ENCODE data around the gene CFAP77.

Gene CFAP77

GRCh38 chr9:132486706-132487350, 76.8 kb downstream of the CFAP77 start:
- Histone ChIP-seq H3K79me1 (ENCODE audit: low read length) (no peaks in the 10 kb centered on the region), H2BK15ac (replicated peaks; ENCODE audit: low read depth) (no peak overlapping the region), H3K9ac (ENCODE audit: low read length) (no peak overlapping the region), H3K56ac (ENCODE audit: low read length) (no peak overlapping the region), H3K23ac (ENCODE audit: low read length) (no peak overlapping the region), H3K79me2 (ENCODE audit: control insufficient read depth, insufficient read depth, low read length) (no peaks in the 10 kb centered on the region), H2BK5ac (ENCODE audit: low read length) (no peak overlapping the region), H3K4ac (ENCODE audit: low read depth, low read length) (no peak overlapping the region), H3K4me3 (ENCODE audit: low read length) (no peak overlapping the region), H3K27me3 (ENCODE audit: insufficient read depth, low read length, poor library complexity) (no peaks in the 10 kb centered on the region), H3K4me1 (ENCODE audit: control insufficient read depth, low read depth, low read length) (no peaks in the 10 kb centered on the region), H2AK5ac (ENCODE audit: low read length) (no peak overlapping the region), H2BK120ac (ENCODE audit: low read depth, low read length) (no peak overlapping the region), H4K8ac (ENCODE audit: low read depth, low read length) (no peak overlapping the region), H3K4me2 (ENCODE audit: low read length) (no peak overlapping the region), H3K36me3 (ENCODE audit: control insufficient read depth, insufficient read depth, low read length) (no peaks in the 10 kb centered on the region), H3K27ac (ENCODE audit: low read depth, low read length) (no peak overlapping the region), H3K18ac (ENCODE audit: low read length) (no peak overlapping the region), H4K5ac (ENCODE audit: low read length) (no peak overlapping the region)
- DNase-seq = no peak
- no CpG with 5 or more reads among the region's 32 CpGs for WGBS (ENCODE audit: extremely low coverage, insufficient coverage, low lambda C conversion rate)

DNA sequence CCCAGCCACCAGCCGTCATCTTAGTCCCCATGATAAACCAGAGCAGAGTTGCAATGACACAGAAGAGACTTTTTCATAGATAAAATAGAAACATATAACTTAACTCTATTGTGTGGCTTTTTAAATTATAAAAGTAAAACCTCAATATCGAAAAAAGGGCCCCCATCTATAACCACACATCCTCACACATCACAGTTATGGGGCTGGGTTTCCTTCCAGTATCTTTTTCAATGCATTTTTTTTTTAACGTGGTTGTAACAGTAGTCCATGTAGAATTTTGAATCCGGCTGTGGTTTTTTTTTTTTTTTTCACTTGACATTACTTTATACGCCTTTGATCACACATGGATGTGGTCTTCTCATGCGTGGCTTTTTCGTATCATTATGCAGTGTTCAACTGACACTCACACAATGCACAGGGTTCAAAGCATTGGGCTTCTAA, 77.4 kb downstream of the CFAP77 start:
- H2BK120ac ChIP-seq (ENCODE audit: low read depth, low read length) = no peak overlapping the region
- no peaks in the 10 kb centered on the region for H3K79me2 ChIP-seq (ENCODE audit: control insufficient read depth, insufficient read depth, low read length)
- no peak overlapping the region for H3K4me2 ChIP-seq (ENCODE audit: low read length)
- H2BK15ac ChIP-seq (replicated peaks; ENCODE audit: low read depth) = no peak overlapping the region
- H3K27me3 ChIP-seq (ENCODE audit: insufficient read depth, low read length, poor library complexity) = no peaks in the 10 kb centered on the region
- H3K56ac ChIP-seq (ENCODE audit: low read length) = no peak overlapping the region
- H3K79me1 ChIP-seq (ENCODE audit: low read length) = no peaks in the 10 kb centered on the region
- H4K5ac ChIP-seq (ENCODE audit: low read length) = no peak overlapping the region
- no peak overlapping the region for H2BK5ac ChIP-seq (ENCODE audit: low read length)
- DNase-seq = no peak
- H3K27ac ChIP-seq (ENCODE audit: low read depth, low read length) = no peak overlapping the region
- H3K4me3 ChIP-seq (ENCODE audit: low read length) = no peak overlapping the region
- H3K4me1 ChIP-seq (ENCODE audit: control insufficient read depth, low read depth, low read length) = no peaks in the 10 kb centered on the region
- H4K8ac ChIP-seq (ENCODE audit: low read depth, low read length) = no peak overlapping the region
- no peak overlapping the region for H3K23ac ChIP-seq (ENCODE audit: low read length)
- no peak overlapping the region for H3K18ac ChIP-seq (ENCODE audit: low read length)
- no peak overlapping the region for H2AK5ac ChIP-seq (ENCODE audit: low read length)
- no peak overlapping the region for H3K9ac ChIP-seq (ENCODE audit: low read length)
- H3K4ac ChIP-seq (ENCODE audit: low read depth, low read length) = no peak overlapping the region
- H3K36me3 ChIP-seq (ENCODE audit: control insufficient read depth, insufficient read depth, low read length) = no peaks in the 10 kb centered on the region
- no CpG with 5 or more reads among the region's 7 CpGs for WGBS (ENCODE audit: extremely low coverage, insufficient coverage, low lambda C conversion rate)

DNA sequence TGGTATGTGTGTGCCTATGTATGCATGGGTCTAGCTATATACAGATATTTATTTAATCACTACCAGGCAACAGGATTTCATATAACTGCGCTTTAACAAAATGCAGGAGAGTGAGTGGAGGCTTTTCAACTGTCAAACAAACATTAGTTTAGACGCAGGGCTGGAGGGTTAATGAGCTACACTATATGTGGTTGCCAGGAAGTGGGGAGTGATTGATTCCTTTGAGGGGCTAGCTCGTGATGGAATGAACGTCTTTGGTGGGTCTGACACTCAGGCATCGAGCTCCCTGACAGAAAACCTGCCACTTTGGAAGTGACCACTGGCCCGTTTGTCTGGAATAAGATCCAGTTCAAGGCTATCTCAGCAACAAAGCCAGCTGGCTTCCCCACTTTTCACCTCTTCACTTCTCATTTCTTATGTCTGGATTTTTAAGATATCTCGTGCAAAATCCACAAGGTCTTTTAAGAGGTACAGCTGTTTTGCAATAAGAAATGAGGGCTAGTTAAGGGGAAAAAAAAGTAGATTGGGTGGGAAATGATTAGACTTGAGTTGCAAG, 78.0 kb downstream of the CFAP77 start:
- H3K18ac ChIP-seq (ENCODE audit: low read length) = no peak overlapping the region
- H3K27me3 ChIP-seq (ENCODE audit: insufficient read depth, low read length, poor library complexity) = no peaks in the 10 kb centered on the region
- no peak overlapping the region for H2BK120ac ChIP-seq (ENCODE audit: low read depth, low read length)
- H2AK5ac ChIP-seq (ENCODE audit: low read length) = no peak overlapping the region
- no peak overlapping the region for H3K4me2 ChIP-seq (ENCODE audit: low read length)
- H3K56ac ChIP-seq (ENCODE audit: low read length) = no peak overlapping the region
- no peak overlapping the region for H2BK15ac ChIP-seq (replicated peaks; ENCODE audit: low read depth)
- H2BK5ac ChIP-seq (ENCODE audit: low read length) = no peak overlapping the region
- no peaks in the 10 kb centered on the region for H3K79me2 ChIP-seq (ENCODE audit: control insufficient read depth, insufficient read depth, low read length)
- no peak for DNase-seq
- H3K4me3 ChIP-seq (ENCODE audit: low read length) = no peak overlapping the region
- H3K79me1 ChIP-seq (ENCODE audit: low read length) = no peaks in the 10 kb centered on the region
- no peak overlapping the region for H4K5ac ChIP-seq (ENCODE audit: low read length)
- H3K4me1 ChIP-seq (ENCODE audit: control insufficient read depth, low read depth, low read length) = no peaks in the 10 kb centered on the region
- no peak overlapping the region for H4K8ac ChIP-seq (ENCODE audit: low read depth, low read length)
- no peaks in the 10 kb centered on the region for H3K36me3 ChIP-seq (ENCODE audit: control insufficient read depth, insufficient read depth, low read length)
- H3K4ac ChIP-seq (ENCODE audit: low read depth, low read length) = no peak overlapping the region
- H3K9ac ChIP-seq (ENCODE audit: low read length) = no peak overlapping the region
- no peak overlapping the region for H3K27ac ChIP-seq (ENCODE audit: low read depth, low read length)
- H3K23ac ChIP-seq (ENCODE audit: low read length) = no peak overlapping the region
- WGBS (ENCODE audit: extremely low coverage, insufficient coverage, low lambda C conversion rate) = no CpG with 5 or more reads among the region's 7 CpGs

- no peak overlapping the region for H2BK120ac ChIP-seq (ENCODE audit: low read depth, low read length)
- no peak overlapping the region for H4K5ac ChIP-seq (ENCODE audit: low read length)
- H3K79me2 ChIP-seq (ENCODE audit: control insufficient read depth, insufficient read depth, low read length) = no peaks in the 10 kb centered on the region
- no peaks in the 10 kb centered on the region for H3K27me3 ChIP-seq (ENCODE audit: insufficient read depth, low read length, poor library complexity)
- no peak overlapping the region for H3K56ac ChIP-seq (ENCODE audit: low read length)
- DNase-seq = no peak
- H3K18ac ChIP-seq (ENCODE audit: low read length) = no peak overlapping the region
- WGBS (ENCODE audit: extremely low coverage, insufficient coverage, low lambda C conversion rate) = no CpG with 5 or more reads among the region's 9 CpGs
- no peak overlapping the region for H3K23ac ChIP-seq (ENCODE audit: low read length)
- H2AK5ac ChIP-seq (ENCODE audit: low read length) = no peak overlapping the region
- no peak overlapping the region for H3K4me2 ChIP-seq (ENCODE audit: low read length)
- H3K36me3 ChIP-seq (ENCODE audit: control insufficient read depth, insufficient read depth, low read length) = no peaks in the 10 kb centered on the region
- no peak overlapping the region for H3K4me3 ChIP-seq (ENCODE audit: low read length)
- H2BK15ac ChIP-seq (replicated peaks; ENCODE audit: low read depth) = no peak overlapping the region
- H3K4ac ChIP-seq (ENCODE audit: low read depth, low read length) = no peak overlapping the region
- no peak overlapping the region for H3K9ac ChIP-seq (ENCODE audit: low read length)
- H4K8ac ChIP-seq (ENCODE audit: low read depth, low read length) = no peak overlapping the region
- no peak overlapping the region for H2BK5ac ChIP-seq (ENCODE audit: low read length)
- no peak overlapping the region for H3K27ac ChIP-seq (ENCODE audit: low read depth, low read length)
- no peaks in the 10 kb centered on the region for H3K4me1 ChIP-seq (ENCODE audit: control insufficient read depth, low read depth, low read length)
- no peaks in the 10 kb centered on the region for H3K79me1 ChIP-seq (ENCODE audit: low read length)
Measured at GRCh38 chr9:132488626-132489025, 78.6 kb downstream of the CFAP77 start.

- WGBS (ENCODE audit: extremely low coverage, insufficient coverage, low lambda C conversion rate) = no CpG with 5 or more reads among the region's 9 CpGs
- H2BK120ac ChIP-seq (ENCODE audit: low read depth, low read length) = no peak overlapping the region
- no peak overlapping the region for H2AK5ac ChIP-seq (ENCODE audit: low read length)
- H3K27me3 ChIP-seq (ENCODE audit: insufficient read depth, low read length, poor library complexity) = no peaks in the 10 kb centered on the region
- H3K79me2 ChIP-seq (ENCODE audit: control insufficient read depth, insufficient read depth, low read length) = no peaks in the 10 kb centered on the region
- no peak overlapping the region for H3K9ac ChIP-seq (ENCODE audit: low read length)
- no peak overlapping the region for H2BK5ac ChIP-seq (ENCODE audit: low read length)
- no peak overlapping the region for H3K4ac ChIP-seq (ENCODE audit: low read depth, low read length)
- DNase-seq = no peak
- H3K23ac ChIP-seq (ENCODE audit: low read length) = no peak overlapping the region
- H3K4me1 ChIP-seq (ENCODE audit: control insufficient read depth, low read depth, low read length) = no peaks in the 10 kb centered on the region
- H2BK15ac ChIP-seq (replicated peaks; ENCODE audit: low read depth) = no peak overlapping the region
- no peak overlapping the region for H3K18ac ChIP-seq (ENCODE audit: low read length)
- no peaks in the 10 kb centered on the region for H3K79me1 ChIP-seq (ENCODE audit: low read length)
- H3K36me3 ChIP-seq (ENCODE audit: control insufficient read depth, insufficient read depth, low read length) = no peaks in the 10 kb centered on the region
- no peak overlapping the region for H3K27ac ChIP-seq (ENCODE audit: low read depth, low read length)
- H3K4me2 ChIP-seq (ENCODE audit: low read length) = no peak overlapping the region
- H3K4me3 ChIP-seq (ENCODE audit: low read length) = no peak overlapping the region
- H3K56ac ChIP-seq (ENCODE audit: low read length) = no peak overlapping the region
- no peak overlapping the region for H4K5ac ChIP-seq (ENCODE audit: low read length)
- H4K8ac ChIP-seq (ENCODE audit: low read depth, low read length) = no peak overlapping the region
Measured at GRCh38 chr9:132489536-132489935, 79.5 kb downstream of the CFAP77 start.

- Histone ChIP-seq H3K79me1 (ENCODE audit: low read length) (no peaks in the 10 kb centered on the region), H3K56ac (ENCODE audit: low read length) (no peak overlapping the region), H3K23ac (ENCODE audit: low read length) (no peak overlapping the region), H3K4me3 (ENCODE audit: low read length) (no peak overlapping the region), H3K27ac (ENCODE audit: low read depth, low read length) (no peak overlapping the region), H3K36me3 (ENCODE audit: control insufficient read depth, insufficient read depth, low read length) (no peaks in the 10 kb centered on the region), H2AK5ac (ENCODE audit: low read length) (no peak overlapping the region), H2BK15ac (replicated peaks; ENCODE audit: low read depth) (no peak overlapping the region), H3K9ac (ENCODE audit: low read length) (no peak overlapping the region), H3K79me2 (ENCODE audit: control insufficient read depth, insufficient read depth, low read length) (no peaks in the 10 kb centered on the region), H3K18ac (ENCODE audit: low read length) (no peak overlapping the region), H3K4ac (ENCODE audit: low read depth, low read length) (no peak overlapping the region), H3K27me3 (ENCODE audit: insufficient read depth, low read length, poor library complexity) (no peaks in the 10 kb centered on the region), H4K8ac (ENCODE audit: low read depth, low read length) (no peak overlapping the region), H2BK5ac (ENCODE audit: low read length) (no peak overlapping the region), H4K5ac (ENCODE audit: low read length) (no peak overlapping the region), H2BK120ac (ENCODE audit: low read depth, low read length) (no peak overlapping the region), H3K4me2 (ENCODE audit: low read length) (no peak overlapping the region), H3K4me1 (ENCODE audit: control insufficient read depth, low read depth, low read length) (no peaks in the 10 kb centered on the region)
- no peak for DNase-seq
- WGBS (ENCODE audit: extremely low coverage, insufficient coverage, low lambda C conversion rate) = no CpG with 5 or more reads among the region's 2 CpGs
Measured at GRCh38 chr9:132494857-132495256, 84.8 kb downstream of the CFAP77 start.
